Activated CD8-positive, alpha-beta memory T cell treated with anti-CD3 and anti-CD28 coated beads, Interleukin-2, amount 50 U/mL, for 24 hours (primary cell): ENCODE results near the gene FANCG.

Source experiments
- DNase-seq: peaks from one replicate; pipeline ENCODE4 v3.0.0-alpha.2; 2020; ENCODE audit errors: extremely low read depth

FANCG gene

DNA sequence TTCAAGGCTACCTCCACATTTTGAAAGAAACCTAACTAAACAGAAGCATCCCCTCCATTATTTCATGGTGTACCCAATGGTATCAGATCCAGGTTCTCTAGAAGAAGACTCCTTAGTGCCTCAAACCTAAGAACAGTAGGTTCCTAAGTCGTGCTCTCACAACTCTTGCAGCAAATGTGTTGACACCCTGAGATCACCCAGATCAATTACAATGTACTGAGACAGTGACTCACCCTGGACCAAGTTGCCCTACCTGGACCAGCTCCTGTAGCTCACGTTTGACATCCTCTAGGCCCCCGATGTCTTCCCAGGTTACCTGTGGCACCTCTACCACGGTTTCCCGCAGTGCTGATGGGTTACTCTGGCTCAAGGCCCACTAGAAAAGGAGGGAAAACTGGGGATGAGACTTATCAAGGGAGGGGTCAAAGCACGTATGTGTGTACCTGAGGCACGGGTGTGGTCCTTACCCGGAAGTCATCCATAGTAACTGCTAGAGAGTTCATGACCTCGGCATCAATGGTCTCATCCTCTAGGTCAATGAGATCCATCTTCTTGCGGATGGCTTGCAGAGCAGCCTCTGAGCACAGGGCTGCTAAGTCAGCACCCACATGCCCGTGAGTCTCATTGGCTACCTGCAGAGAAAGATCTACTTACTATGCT lies 19.1 kb downstream of the FANCG start:
- DNase-seq, result no peak

- no peak for DNase-seq
These were observed 20.3 kb downstream of the FANCG start for GRCh38 chr9:35059438-35059837.

GRCh38 chr9:35057271-35057620 lies 22.5 kb downstream of the FANCG start:
- DNase-seq, result no peak

DNA sequence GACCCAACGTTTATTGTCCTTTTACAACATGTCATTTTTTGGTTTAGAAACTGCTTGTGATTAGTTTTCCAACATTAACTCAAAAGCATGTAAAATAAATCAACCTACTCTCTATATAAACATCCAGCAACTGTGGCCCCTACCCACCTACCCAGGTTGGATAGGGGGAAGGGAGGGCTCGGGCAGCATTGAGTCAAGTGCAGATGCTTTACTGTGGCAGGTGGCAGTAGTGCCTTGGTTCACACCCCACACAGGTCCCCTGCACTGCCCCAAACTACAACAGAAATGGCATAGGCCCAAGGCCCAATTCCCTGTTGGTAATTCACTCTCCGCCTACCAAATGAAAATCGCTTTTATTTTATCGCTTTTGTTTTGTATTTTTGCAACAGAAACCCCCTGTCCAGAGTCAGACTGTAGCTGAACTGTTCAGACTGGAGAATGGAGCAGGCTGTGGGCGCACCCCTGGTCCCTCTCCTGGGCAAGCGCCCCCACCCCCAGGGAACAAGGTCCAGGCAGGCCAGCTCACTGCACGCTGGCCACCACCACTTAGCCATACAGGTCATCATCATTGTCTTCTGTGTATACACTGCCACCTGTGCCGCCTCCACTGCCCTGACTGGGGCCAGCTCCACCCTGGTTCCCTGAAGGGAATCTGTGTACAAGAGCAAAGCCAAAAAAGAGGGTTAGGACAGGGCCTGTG lies 23.0 kb downstream of the FANCG start:
- DNase-seq, result no peak

DNA sequence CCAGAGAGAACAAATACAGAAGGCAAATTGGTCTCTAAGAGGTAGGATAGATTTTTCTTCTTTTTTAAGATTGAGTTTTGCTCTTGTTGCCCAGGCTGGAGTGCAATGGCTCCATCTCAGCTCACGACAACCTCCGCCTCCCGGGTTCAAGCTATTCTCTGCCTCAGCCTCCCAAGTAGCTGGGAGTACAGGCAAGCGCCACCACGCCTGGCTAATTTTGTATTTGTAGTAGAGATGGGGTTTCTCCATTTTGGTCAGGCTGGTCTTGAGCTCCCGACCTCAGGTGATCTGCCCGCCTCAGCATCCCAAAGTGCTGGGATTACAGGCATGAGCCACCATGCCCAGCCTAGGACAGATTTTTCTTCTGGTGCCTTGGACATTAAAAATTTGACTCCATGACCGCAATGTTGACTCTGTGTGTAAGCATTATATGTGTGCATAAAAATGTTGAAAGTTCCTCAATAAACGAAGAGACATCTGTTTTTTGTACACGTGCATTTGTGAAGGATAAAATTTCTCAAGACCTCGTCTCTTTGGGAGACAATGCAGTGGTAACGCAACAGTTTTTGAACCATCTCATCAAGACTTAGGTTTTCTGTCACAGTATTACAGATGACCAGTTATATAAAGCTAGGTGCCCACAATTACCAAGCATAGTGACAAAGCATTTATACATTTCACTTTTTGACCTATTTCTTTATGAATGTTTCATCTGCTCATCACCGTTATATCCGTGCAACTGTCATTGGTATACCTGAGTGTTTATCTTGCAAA lies 24.7 kb downstream of the FANCG start:
- no peak for DNase-seq

- DNase-seq, result no peak
These were observed 25.4 kb downstream of the FANCG start for GRCh38 chr9:35054185-35054835.

- DNase-seq, result no peak
These were observed 28.4 kb downstream of the FANCG start for GRCh38 chr9:35051069-35051967.

GRCh38 chr9:35048511-35048910 lies 31.2 kb downstream of the FANCG start:
- DNase-seq, result no peak

DNA sequence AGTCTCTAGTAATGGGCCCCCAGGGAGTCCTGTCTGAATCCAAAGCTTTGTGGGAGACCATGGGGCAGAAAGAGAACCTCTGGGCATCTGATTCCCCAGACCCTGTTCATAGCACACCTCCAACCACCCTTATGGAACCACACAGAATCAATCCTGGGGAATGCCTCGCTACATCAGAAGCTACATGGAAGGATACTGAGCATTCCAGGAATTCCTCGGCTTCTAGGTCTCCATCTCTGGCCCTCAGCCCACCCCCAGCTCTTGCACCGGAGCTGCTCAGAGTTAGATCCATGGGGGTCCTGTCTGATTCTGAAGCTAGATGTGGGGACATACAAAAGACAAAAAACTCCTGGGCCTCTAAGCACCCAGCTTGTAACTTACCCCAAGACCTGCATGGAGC lies 35.7 kb downstream of the FANCG start:
- DNase-seq, result no peak

GRCh38 chr9:35042891-35043545 lies 36.7 kb downstream of the FANCG start:
- no peak for DNase-seq

GRCh38 chr9:35042081-35042604 lies 37.6 kb downstream of the FANCG start:
- no peak for DNase-seq

GRCh38 chr9:35035851-35036701 lies 43.7 kb downstream of the FANCG start:
- no peak for DNase-seq

- DNase-seq, result no peak
These were observed 46.6 kb downstream of the FANCG start for GRCh38 chr9:35033101-35033500.

DNA sequence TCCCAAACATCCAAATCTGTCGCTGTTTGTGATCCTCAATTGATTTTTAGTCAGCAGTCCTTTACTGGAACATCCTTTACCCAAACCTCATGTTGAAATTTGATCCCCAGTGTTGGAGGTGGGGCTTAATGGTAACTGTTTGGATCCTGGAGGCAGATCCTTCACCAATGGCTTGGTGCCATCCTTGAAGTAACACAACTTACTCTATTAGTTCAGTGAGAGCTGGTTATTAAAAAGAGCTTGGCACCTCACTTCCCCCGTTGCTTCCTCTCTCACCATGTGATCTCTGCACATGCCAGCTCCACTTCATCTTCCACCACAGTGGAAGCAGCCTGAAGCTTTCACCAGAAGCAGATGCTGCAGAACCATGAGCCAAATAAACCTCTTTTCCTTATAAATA lies 49.9 kb downstream of the FANCG start:
- no peak for DNase-seq

DNA sequence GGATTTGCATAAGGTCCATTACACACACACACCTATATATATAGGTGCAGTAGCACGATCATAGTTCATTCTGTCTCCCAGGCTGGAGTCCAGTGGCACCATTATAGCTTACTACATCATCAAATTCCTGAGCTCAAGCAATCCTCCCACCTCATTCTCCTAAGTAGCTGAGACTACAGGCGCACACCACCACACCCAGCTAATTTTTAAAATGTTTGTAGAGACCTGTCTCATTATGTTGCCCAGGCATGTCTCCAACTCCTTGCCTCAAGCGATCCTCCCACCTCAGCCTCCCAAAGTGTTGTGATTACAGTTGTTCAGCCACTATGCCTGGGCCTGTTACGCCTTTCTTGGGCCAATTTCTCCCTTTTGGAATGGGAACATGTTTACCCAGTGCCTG lies 50.5 kb downstream of the FANCG start:
- DNase-seq, result no peak

DNA sequence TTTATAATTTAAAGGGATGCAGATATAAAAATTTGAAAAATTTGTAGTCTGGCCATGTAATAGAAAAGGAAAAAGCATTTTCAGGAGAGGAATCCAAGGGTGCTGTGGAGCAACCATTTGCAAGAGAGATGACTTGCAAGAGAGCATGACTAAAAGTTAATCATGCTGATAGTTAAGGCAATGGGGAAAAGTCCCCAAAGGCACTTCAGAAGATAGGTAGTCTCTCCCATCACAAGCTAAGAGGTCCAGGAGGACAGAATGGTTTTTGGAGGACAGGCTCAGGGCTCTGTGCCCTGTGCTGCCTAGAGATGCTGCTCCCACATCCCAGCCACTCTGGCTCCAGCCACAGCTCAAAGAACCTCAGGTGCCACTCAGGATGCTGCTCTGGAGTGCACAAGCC lies 51.4 kb downstream of the FANCG start:
- DNase-seq, result no peak

- no peak for DNase-seq
These were observed 51.9 kb downstream of the FANCG start for GRCh38 chr9:35027860-35028259.

DNA sequence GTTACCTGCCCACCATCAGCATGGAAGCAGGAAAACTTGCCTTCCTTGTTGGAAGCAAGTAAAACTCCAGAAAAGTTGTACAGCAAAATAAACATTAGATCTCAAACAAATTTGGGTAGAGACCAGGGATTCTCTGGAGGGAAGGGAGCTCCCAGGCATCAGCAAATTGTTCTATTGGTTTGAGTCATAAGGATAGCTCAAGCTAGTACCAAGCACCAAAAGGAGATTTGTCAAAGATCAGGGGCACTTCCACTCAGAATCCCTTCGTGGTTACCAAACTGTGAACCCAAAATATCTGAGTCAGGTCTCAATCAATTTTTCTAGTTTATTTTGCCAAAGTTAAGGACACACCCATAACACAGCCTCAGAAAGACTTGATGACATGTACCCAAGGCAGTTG lies 52.4 kb downstream of the FANCG start:
- no peak for DNase-seq

DNA sequence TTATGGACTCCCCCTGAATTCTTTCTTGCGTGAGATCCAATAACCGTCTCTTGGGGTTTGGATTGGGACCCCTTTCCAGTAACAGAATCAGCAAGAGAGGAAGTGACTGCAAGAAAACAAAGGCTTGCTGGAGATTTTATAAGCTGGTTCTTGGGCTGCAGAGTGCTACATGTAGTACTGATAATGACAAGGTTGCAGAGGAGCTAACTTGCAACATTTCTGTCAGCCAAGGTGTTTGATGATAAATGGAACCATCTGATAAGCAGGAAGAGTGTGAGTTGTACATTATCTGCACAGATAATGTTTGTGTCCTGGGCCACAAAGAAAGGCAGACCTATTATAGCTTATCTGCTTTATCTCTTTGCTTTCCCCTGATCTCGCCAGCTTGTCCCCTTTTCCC lies 53.1 kb downstream of the FANCG start:
- DNase-seq, result no peak
